Stimulated activated CD8-positive, alpha-beta memory T cell treated with anti-CD3 and anti-CD28 coated beads, Interleukin-7, amount 100 ng/mL, for 1 hour (primary cell): ENCODE results near the gene TYROBP.
"Not testable (repeated sequence)": the region's sequence is repeated elsewhere in the genome, so short reads cannot be mapped to it uniquely, and the experiment has no call there.

Experiments used
- DNase-seq, 2 donors: peaks; one replicate each; pipeline ENCODE4 v3.0.0-alpha.2; 2020; ENCODE audit warnings: low read depth in 2 of 2

TYROBP gene

DNA sequence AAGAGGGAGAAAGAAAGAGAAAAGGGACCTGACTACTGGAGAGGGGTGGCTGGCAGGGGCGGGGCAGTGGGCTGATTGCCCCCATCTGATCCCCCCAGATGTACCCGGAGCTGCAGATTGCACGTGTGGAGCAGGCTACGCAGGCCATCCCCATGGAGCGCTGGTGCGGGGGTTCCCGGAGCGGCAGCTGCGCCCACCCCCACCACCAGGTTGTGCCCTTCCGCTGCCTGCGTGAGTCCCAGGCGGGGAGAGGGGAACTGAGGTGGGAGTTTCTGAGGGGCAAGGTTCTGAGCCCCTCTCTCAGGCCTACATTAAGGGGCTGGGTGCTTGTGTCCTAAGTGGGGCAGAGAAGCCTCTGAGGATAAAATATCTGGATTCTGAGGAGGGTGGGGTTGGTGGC lies 37.3 kb downstream of the TYROBP start:
- no peak for DNase-seq

DNA sequence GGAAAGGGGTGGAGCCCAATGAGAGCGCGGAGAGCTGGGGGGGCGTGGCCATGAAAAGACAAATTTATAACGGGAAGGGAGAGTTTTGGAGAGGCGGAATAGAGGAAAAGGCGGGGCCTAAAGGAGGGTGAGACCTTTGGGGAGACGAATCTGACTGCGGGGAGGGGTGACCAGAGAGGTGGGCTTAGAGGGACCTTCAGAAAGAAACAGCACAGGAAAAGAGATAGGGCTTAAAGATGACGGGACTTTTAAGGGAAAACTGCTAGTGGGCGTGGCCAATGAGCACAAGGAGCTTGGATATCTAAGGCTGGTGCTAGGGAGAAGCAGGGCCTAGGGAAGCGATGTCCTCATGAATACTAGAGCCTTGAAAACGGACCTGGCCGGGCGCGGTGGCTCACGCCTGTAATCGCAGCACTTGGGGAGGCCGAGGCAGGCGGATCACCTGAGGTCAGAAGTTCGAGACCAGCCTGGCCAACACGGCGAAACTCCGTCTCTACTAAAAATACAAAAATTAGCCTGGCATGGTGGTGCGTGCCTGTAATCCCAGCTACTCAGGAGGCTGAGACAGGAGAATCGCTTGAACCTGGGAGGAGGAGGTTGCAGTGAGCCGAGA lies 37.9 kb downstream of the TYROBP start:
- not testable (repeated sequence) for DNase-seq

DNA sequence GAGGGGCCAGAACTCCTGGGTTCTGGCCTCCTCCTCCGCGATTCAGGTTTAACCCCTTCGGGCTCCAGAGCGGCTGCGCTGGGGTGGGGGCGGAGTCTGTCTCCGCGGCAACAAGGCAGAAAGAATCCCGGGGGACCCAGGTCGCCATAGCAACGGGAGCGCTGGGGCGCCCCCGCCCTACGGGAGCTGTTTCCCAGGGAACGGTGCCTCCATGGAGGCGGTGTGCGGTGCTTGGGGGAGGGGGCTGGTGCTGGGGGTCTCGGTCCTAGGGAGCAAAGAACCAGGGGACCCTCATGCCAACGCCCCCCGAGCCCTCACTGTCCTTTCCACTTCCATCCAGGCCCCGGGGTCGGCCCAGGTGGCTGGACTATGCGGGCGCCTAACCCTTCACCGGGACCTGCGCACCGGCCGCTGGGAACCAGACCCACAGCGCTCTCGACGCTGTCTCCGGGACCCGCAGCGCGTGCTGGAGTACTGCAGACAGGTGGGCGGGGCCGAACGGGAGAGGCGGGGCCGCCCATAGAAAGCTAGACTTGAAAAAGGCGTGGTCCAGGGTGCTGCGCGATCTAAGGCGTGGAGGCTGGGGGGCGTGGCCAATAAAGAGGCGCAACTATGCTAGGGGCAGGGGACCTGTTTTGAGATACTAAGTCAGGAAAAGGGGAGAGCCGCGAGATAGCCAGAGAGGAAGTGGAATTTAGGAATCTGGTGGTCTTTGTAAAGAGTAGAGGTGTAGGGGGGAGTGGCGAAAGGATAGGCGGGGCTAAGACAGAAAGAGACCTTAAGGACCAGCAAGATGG lies 38.6 kb downstream of the TYROBP start:
- DNase-seq: no peak

DNA sequence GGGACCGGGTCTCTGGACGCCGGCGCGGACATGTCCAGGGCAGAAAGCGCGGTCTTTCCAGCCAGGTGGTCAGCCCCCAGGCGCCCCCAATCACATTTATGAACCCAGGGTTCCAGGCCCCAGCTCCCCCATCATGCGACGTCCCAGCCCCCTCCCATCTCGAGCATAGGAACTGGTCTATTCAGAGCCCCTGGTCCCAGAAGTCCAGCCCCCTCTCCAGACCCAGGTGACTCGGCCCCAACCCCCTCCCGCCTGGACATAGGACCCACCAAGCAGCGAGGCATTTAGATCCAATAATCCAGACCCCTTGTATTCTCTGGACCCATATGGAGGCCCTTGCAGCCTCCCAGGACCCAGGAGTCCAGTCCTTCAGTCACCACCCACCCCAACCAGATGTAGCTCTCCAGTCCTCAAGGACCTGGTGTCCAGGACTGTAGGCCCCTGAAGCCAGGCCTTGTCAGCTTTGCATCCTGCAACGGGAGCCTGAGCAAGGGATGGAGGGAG lies 39.2 kb downstream of the TYROBP start:
- DNase-seq: no peak

DNA sequence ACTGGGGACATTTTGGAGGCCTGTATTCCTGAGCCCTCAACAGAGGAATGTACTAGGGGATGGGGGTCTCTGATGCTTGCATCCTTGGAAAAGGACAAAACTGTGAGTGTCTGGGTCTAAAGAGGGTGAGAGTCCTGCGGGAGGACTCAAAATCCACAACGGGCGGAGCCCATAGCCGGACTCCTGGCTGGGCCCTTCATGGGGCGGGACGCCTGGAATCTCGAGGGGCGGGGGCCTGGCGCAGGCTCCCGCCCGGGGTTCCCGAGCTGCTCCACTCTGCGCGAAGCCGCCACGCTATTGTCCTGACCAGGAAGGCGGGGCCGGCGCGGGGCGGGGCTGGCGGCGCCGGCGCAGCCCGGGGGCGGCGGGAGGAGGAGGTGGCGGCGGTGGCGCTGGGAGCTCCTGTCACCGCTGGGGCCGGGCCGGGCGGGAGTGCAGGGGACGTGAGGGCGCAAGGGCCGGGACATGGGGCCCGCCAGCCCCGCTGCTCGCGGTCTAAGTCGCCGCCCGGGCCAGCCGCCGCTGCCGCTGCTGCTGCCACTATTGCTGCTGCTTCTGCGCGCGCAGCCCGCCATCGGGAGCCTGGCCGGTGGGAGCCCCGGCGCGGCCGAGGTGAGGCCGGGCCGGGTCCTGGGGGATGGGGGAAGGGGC lies 39.8 kb downstream of the TYROBP start, which contains the start of gene APLP1:
Gene APLP1, plus strand, starts transcription at position 403 of the 651 bp plus-strand sequence. Its CDS starts 63 bp downstream, at position 466.
- DNase-seq: no peak

DNA sequence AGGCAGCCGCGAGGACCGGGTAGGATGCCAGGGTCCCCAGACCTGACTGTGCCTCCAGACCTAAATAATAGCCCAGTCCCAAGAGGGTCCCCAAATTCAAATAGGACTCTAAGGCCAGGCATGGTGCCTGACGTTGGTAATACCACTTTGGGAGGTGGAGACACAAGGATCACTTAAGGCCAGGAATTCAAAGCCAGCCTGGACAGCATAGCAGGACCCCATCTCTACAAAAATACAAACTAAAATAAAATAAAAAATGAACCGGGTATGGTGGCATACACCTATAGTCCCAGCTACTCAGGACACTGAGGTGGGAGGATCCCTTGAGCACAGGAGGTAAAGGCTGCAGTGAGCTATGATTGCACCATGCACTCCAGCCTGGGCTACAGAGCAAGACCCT lies 45.1 kb downstream of the TYROBP start:
- no peak for DNase-seq

DNA sequence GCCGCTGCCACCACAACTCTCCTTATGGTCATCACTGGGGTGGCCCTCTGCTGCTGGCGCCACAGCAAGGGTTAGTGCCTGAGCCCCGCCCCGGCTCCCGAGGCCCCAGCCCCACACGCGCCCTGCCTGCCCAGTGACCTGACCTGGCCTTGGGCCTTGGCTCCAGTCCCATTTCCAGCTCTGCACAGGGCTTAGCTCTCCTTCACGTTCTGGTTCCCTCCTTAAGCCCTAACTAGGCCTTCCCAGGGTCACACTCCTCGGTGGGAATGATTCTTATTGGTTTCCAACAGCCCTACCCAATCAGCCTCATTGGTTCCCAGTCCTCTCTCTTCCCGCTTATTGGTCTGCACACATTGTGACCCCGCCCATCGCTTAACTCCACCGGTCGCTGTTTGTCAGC lies 45.6 kb downstream of the TYROBP start:
- DNase-seq: no peak

DNA sequence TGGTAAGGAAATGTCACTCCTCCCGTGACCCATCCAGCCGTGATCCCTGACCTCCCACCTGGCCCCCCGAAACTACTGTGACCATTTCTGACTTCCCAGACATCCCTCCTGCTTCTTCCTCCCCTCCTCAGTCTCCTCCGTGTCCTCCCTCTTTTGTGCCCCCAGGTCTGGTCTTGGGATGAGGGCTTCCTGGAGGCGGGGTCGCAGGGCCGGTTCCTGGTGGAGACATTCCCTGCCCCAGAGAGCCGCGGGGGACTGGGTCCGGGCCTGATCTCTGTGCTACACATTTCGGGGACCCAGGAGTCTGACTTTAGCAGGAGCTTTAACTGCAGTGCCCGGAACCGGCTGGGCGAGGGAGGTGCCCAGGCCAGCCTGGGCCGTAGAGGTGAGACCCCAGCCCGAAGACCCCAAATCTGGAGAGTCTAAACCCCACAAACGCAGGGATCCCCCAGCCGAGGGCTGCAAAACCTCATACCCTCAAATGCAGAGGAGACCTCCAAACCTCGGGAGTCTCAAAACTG lies 46.4 kb downstream of the TYROBP start:
- no peak for DNase-seq

DNA sequence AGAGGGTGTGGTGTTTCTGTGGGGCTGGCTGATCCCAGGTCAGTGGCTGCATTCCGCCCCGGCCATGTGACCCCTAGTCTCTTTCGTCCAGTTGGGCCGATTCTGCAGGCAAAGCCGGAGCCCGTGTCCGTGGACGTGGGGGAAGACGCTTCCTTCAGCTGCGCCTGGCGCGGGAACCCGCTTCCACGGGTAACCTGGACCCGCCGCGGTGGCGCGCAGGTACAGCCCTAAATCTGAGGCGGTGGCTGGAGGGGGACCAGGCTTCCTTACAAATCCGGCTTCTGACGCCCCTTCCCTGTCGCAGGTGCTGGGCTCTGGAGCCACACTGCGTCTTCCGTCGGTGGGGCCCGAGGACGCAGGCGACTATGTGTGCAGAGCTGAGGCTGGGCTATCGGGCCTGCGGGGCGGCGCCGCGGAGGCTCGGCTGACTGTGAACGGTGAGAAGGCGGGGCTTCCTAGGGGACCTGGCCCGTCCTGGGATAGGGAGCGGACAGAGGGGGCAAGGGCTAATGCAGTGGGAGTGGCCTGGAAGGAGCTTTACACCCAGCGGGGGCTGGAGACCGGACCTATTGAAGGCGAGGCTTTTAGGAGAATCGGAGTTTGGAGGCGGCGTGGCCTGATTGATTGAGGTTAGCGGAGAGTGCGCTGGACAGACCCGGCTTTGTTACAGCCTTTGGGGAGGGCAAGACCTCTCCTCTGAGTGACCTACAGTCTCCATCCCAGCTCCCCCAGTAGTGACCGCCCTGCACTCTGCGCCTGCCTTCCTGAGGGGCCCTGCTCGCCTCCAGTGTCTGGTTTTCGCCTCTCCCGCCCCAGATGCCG lies 47.1 kb downstream of the TYROBP start:
- no peak for DNase-seq

DNA sequence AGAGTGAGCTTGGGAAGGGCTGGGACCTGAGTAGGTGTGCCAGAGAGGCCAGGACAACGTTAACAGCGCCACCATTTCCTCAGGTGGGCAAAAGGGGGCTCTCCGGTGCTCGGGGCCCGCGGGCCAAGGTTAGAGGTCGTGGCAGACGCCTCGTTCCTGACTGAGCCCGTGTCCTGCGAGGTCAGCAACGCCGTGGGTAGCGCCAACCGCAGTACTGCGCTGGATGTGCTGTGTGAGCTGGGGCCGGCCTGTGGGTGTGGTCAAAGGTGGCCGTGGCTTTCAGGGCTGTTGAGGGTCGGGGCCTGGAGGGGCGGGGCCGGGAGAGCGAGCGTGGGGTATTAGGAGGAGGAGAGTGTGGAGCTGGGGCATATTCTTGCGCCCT lies 47.7 kb downstream of the TYROBP start:
- DNase-seq: no peak

DNA sequence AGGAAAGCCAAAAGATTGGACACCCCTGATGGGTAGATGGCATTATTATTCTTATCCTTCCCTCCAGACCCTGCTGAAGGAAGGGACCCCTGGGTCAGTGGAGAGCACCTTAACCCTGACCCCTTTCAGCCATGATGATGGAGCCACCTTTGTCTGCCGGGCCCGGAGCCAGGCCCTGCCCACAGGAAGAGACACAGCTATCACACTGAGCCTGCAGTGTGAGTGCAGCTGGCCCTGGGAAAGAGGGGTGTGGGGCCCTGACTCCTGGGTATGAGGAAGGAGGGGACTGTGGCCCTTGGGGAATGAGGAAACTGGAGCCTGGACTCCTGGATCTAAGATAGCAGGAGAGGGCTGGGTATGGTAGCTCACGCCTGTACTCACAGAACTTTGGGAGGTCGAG lies 48.7 kb downstream of the TYROBP start:
- no peak for DNase-seq

DNA sequence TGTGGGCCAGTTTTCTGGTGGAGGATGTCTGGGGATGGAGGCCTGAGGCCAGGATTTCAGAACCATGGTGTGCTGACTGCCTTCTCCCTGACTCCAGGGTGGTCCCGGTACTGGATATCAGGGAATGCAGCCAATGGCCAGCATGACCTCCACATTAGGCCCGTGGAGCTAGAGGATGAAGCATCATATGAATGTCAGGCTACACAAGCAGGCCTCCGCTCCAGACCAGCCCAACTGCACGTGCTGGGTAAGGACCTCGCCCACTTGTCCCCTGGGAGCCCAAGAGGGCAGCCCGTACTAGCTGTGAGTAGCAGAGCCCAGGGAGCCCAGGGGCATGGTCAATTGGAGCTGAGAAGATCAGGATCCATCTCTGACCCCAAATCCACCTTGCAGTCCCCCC lies 49.8 kb downstream of the TYROBP start:
- DNase-seq: no peak

DNA sequence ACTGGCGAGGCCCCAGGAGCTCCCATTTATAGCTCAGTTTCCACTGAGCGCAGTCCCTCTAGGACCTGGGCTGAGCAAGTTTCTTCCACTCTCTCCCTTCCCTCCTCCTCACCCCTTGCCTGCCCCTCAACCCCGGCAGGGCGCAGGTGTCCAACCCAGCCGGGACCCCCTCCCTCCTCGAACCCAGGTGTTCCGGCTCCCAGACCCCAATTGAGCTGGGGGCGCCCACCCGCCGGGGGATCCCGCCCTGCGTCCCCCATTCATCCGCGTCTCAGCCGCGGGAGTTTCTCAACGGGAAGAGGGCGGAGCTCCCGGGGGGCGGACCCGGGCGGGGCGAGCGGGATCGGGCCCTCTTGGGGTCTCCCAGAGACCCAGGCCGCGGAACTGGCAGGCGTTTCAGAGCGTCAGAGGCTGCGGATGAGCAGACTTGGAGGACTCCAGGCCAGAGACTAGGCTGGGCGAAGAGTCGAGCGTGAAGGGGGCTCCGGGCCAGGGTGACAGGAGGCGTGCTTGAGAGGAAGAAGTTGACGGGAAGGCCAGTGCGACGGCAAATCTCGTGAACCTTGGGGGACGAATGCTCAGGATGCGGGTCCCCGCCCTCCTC lies 51.4 kb downstream of the TYROBP start, which contains the start of gene KIRREL2:
Gene KIRREL2, plus strand, starts transcription at position 366 of the 604 bp plus-strand sequence. Its CDS starts 209 bp downstream, at position 575.
- no peak for DNase-seq
